HG02678 (cell line): ENCODE measurements around the gene EYA2.
"Not testable (repeated sequence)": the region's sequence is repeated elsewhere in the genome, so short reads cannot be mapped to it uniquely, and the experiment has no call there.

Experiments used
- ATAC-seq: cut with Tn5 transposase; IDR thresholded peaks from one replicate; pipeline ENCODE4 v1.9.1; 2021; ENCODE audit warnings: mild to moderate bottlenecking, moderate library complexity; ENCODE audit not compliant: unreplicated experiment

The EYA2 gene

GRCh38 chr20:46894971-46895905, 595 bp downstream of the EYA2 start:
- no peak for ATAC-seq

GRCh38 chr20:46895906-46896242, 1.2 kb downstream of the EYA2 start:
- no peak for ATAC-seq

- ATAC-seq: no peak
Measured at GRCh38 chr20:46897328-46897880, 2.8 kb downstream of the EYA2 start.

- no peak for ATAC-seq
Measured at GRCh38 chr20:46898423-46898822, 3.8 kb downstream of the EYA2 start.

GRCh38 chr20:46899621-46900020, 5.0 kb downstream of the EYA2 start:
- no peak for ATAC-seq

- ATAC-seq: no peak
Measured at GRCh38 chr20:46900086-46900485, 5.4 kb downstream of the EYA2 start.

GRCh38 chr20:46900826-46901225, 6.2 kb downstream of the EYA2 start:
- ATAC-seq: no peak

GRCh38 chr20:46901638-46902037, 7.0 kb downstream of the EYA2 start:
- ATAC-seq: no peak

- no peak for ATAC-seq
Measured at GRCh38 chr20:46903256-46903655, 8.6 kb downstream of the EYA2 start.

GRCh38 chr20:46903937-46904336, 9.3 kb downstream of the EYA2 start:
- no peak for ATAC-seq

GRCh38 chr20:46905364-46906125, 10.9 kb downstream of the EYA2 start:
- ATAC-seq: no peak

GRCh38 chr20:46913329-46914044, 18.8 kb downstream of the EYA2 start:
- ATAC-seq: no peak

- ATAC-seq: no peak
Measured at GRCh38 chr20:46914789-46915379, 20.2 kb downstream of the EYA2 start.

- ATAC-seq: no peak
Measured at GRCh38 chr20:46915575-46916257, 21.1 kb downstream of the EYA2 start.

GRCh38 chr20:46916258-46916603, 21.6 kb downstream of the EYA2 start:
- ATAC-seq: no peak

- no peak for ATAC-seq
Measured at GRCh38 chr20:46917155-46917554, 22.5 kb downstream of the EYA2 start.

- no peak for ATAC-seq
Measured at GRCh38 chr20:46920114-46920513, 25.5 kb downstream of the EYA2 start.

GRCh38 chr20:46922841-46923240, 28.2 kb downstream of the EYA2 start:
- ATAC-seq: not testable (repeated sequence)

GRCh38 chr20:46923550-46923949, 28.9 kb downstream of the EYA2 start:
- ATAC-seq: no peak

GRCh38 chr20:46928580-46929132, 34.0 kb downstream of the EYA2 start:
- no peak for ATAC-seq
